ENCODE results near the gene PYY. TPM values are rescaled to one million over a fixed set of nuclear protein-coding genes. Genes with fewer than 3 reads are reported as not detected.

The PYY gene
- total RNA-seq, 4 donors from 2014 or later, result 2.0 TPM; not detected in 3

- TF ChIP-seq POLR2A (IDR thresholded peaks at IDR 0.05), result no peak
- TF ChIP-seq CTCF (IDR thresholded peaks at IDR 0.05), result no peak
- no peak for TF ChIP-seq EP300 (IDR thresholded peaks at IDR 0.05)
- peaks cover 0 to 13% (median 4%) of the 10 kb centered on the region in 4 donors for H3K4me1 ChIP-seq
- H3K4me3 ChIP-seq, result no peak overlapping the region
- no peak overlapping the region for H3K27ac ChIP-seq
- H3K9me3 ChIP-seq, result no peaks in the 10 kb centered on the region
- H3K27me3 ChIP-seq, result peaks cover 0 to 78% of the 10 kb centered on the region in 2 donors
- 78 to 80% methylated on average over 2 of the region's 2 CpGs for WGBS, 2 donors
- no peaks in the 10 kb centered on the region for H3K36me3 ChIP-seq
- DNase-seq (ENCODE audit: low spot score in 2 of 2), result no peak
Observed at GRCh38 chr17:43924558-43924957, 29.2 kb downstream of the PYY start.

DNA sequence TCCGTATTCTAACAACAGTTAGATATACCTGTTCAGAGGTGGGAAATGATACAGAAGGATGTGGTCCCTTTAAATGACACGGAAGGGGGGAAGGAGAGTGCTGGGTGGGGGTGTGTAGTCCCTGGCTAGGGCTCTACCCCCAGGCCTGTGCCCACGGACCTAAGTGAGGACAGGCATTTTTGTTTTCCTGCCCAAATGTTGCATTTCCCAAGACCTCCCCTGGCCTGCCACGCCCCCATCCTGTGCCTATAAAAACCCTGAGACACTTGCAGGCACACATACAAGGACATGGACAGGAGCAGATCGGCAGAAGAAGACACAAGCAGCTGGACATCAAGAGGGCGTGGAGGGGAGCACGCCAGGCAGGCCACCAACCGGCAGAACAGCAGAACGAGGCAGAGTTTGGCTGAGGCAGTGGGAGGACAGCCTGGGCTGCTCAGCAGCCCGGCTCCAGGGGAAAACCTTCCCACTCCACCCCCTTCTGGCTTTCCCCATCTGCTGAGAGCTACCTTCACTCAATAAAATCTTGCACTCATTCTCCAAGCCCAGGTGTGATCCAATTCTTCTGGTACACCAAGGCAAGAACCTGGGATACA lies 33.1 kb downstream of the PYY start:
- Histone ChIP-seq H3K27me3 (peaks cover 0 to 76% of the 10 kb centered on the region in 2 donors), H3K4me1 (peaks cover 0 to 13% (median 0%) of the 10 kb centered on the region in 4 donors), H3K9me3 (no peaks in the 10 kb centered on the region), H3K36me3 (no peaks in the 10 kb centered on the region), H3K4me3 (no peak overlapping the region), H3K27ac (no peak overlapping the region)
- WGBS, 2 donors, result 52 to 64% methylated on average over 10 of the region's 10 CpGs
- TF ChIP-seq EP300 (IDR thresholded peaks at IDR 0.05) (no peak), CTCF (IDR thresholded peaks at IDR 0.05) (no peak), POLR2A (IDR thresholded peaks at IDR 0.05) (no peak)
- DNase-seq (ENCODE audit: low spot score in 2 of 2), result no peak

DNA sequence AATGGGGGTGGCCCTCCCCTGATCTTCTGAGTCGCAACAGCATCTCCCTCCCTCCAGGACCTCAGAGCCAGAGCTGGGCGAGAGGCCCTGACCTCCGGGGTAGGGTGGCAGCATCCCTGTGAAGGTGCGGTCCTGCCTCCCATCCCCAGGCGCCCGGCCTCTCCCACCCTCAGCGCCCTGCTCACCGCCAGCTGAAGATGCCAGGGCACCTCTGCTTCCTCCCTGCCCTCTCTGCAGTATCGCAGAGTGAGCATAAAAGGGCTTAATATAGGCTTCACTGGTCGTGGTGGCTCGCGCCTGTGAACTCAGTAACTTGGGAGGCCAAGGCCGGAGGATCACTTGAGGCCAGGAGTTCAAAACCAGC lies 35.7 kb downstream of the PYY start:
- no peak for DNase-seq (ENCODE audit: low spot score in 2 of 2)
- peak overlapping the region in 1 of 4 donors; percentile 43 for H3K4me3 ChIP-seq
- no peaks in the 10 kb centered on the region for H3K9me3 ChIP-seq
- H3K27ac ChIP-seq, result no peak overlapping the region
- peaks cover 0 to 13% (median 0%) of the 10 kb centered on the region in 4 donors for H3K4me1 ChIP-seq
- 60 to 64% methylated on average over 10 to 13 of the region's 13 CpGs for WGBS, 2 donors
- peaks cover 0 to 63% of the 10 kb centered on the region in 2 donors for H3K27me3 ChIP-seq
- TF ChIP-seq POLR2A (IDR thresholded peaks at IDR 0.05), result no peak
- TF ChIP-seq CTCF (IDR thresholded peaks at IDR 0.05), result no peak
- TF ChIP-seq EP300 (IDR thresholded peaks at IDR 0.05), result no peak
- no peaks in the 10 kb centered on the region for H3K36me3 ChIP-seq

GRCh38 chr17:43917348-43918025 lies 36.3 kb downstream of the PYY start:
- H3K36me3 ChIP-seq, result no peaks in the 10 kb centered on the region
- H3K4me3 ChIP-seq, result peak overlapping the region in 3 of 4 donors; percentile 7 to 43 (median 43)
- WGBS, 2 donors, result 13 to 24% methylated on average over 27 to 34 of the region's 43 CpGs
- H3K9me3 ChIP-seq, result no peaks in the 10 kb centered on the region
- H3K27me3 ChIP-seq, result peaks cover 0 to 63% of the 10 kb centered on the region in 2 donors
- H3K4me1 ChIP-seq, result peaks cover 0 to 13% (median 0%) of the 10 kb centered on the region in 4 donors
- H3K27ac ChIP-seq, result no peak overlapping the region
- peak in 1 of 2 donors; percentile 36 for DNase-seq (ENCODE audit: low spot score in 2 of 2)
- TF ChIP-seq CTCF (IDR thresholded peaks at IDR 0.05), result peak; percentile 11 to 43 (median 36)
- TF ChIP-seq EP300 (IDR thresholded peaks at IDR 0.05), result no peak
- TF ChIP-seq POLR2A (IDR thresholded peaks at IDR 0.05), result no peak

DNA sequence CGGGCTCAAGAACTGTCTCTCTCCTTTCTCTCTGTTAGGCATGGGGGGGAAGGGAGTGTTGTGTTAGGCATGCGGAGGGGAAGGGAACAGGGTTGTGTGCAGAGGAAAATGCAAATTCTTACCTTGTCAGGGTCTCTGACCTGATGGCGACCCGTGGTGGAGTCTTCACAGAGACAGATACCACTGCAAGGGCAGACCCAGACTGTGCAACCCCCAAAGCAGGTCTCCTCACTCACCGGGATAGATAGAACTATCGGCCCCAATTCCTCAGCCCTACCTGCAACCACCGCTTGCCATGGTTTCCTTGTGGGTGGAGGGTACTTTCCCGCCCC lies 36.8 kb downstream of the PYY start:
- Histone ChIP-seq H3K9me3 (no peaks in the 10 kb centered on the region), H3K36me3 (no peaks in the 10 kb centered on the region), H3K27me3 (peaks cover 0 to 61% of the 10 kb centered on the region in 2 donors), H3K27ac (no peak overlapping the region), H3K4me1 (peaks cover 0 to 13% (median 0%) of the 10 kb centered on the region in 4 donors), H3K4me3 (peak overlapping the region in 2 of 4 donors; percentile 43)
- WGBS, 2 donors, result 58 to 71% methylated on average over 6 to 8 of the region's 8 CpGs
- no peak for TF ChIP-seq POLR2A (IDR thresholded peaks at IDR 0.05)
- TF ChIP-seq CTCF (IDR thresholded peaks at IDR 0.05), result no peak
- TF ChIP-seq EP300 (IDR thresholded peaks at IDR 0.05), result no peak
- no peak for DNase-seq (ENCODE audit: low spot score in 2 of 2)

Data from tibial nerve (tissue), 4 donors.